ENCODE measurements around the gene CEP128.
A peak's percentile ranks its signal among the peaks of the same experiment; 100 is the strongest.

Gene CEP128

GRCh38 chr14:80605536-80605935 is 336.0 kb downstream of the CEP128 start:
- no peak for DNase-seq

- DNase-seq: no peak
These were observed 338.6 kb downstream of the CEP128 start for GRCh38 chr14:80602946-80603345.

GRCh38 chr14:80587096-80587724 is 354.3 kb downstream of the CEP128 start:
- peak; percentile 63 for DNase-seq

GRCh38 chr14:80586131-80586530 is 355.4 kb downstream of the CEP128 start:
- no peak for DNase-seq

GRCh38 chr14:80585506-80585835 is 356.1 kb downstream of the CEP128 start:
- DNase-seq: no peak

- peak; percentile 49 for DNase-seq
These were observed 356.6 kb downstream of the CEP128 start for GRCh38 chr14:80584744-80585505.

- DNase-seq: no peak
These were observed 363.9 kb downstream of the CEP128 start for GRCh38 chr14:80577599-80577998.

- no peak for DNase-seq
These were observed 365.1 kb downstream of the CEP128 start for GRCh38 chr14:80576401-80576800.

- DNase-seq: no peak
These were observed 365.8 kb downstream of the CEP128 start for GRCh38 chr14:80575763-80576162.

GRCh38 chr14:80572666-80573065 is 368.9 kb downstream of the CEP128 start:
- no peak for DNase-seq

- DNase-seq: no peak
These were observed 370.6 kb downstream of the CEP128 start for GRCh38 chr14:80570930-80571298.

GRCh38 chr14:80567905-80568536 is 373.5 kb downstream of the CEP128 start:
- no peak for DNase-seq

- no peak for DNase-seq
These were observed 376.5 kb downstream of the CEP128 start for GRCh38 chr14:80565001-80565400.

- no peak for DNase-seq
These were observed 377.5 kb downstream of the CEP128 start for GRCh38 chr14:80564051-80564450.

GRCh38 chr14:80560800-80561657 is 380.5 kb downstream of the CEP128 start:
- no peak for DNase-seq

GRCh38 chr14:80554139-80554538 is 387.4 kb downstream of the CEP128 start:
- no peak for DNase-seq

GRCh38 chr14:80549141-80549540 is 392.4 kb downstream of the CEP128 start:
- no peak for DNase-seq

GRCh38 chr14:80545935-80546854 is 395.3 kb downstream of the CEP128 start:
- no peak for DNase-seq

- no peak for DNase-seq
These were observed 397.2 kb downstream of the CEP128 start for GRCh38 chr14:80544366-80544765.

- DNase-seq: no peak
These were observed 398.3 kb downstream of the CEP128 start for GRCh38 chr14:80543211-80543610.

- DNase-seq: no peak
These were observed 402.7 kb downstream of the CEP128 start for GRCh38 chr14:80538633-80539375.

All from hematopoietic multipotent progenitor cell treated with erythropoietin and hydrocortisone succinate and interleukin-3 and kit ligand, for 6 days (in vitro differentiated cells).